Mesodermal cell (in vitro differentiated cells): ENCODE data around the gene ASPM.
"Not testable (repeated sequence)": the region's sequence is repeated elsewhere in the genome, so short reads cannot be mapped to it uniquely, and the experiment has no call there.

Experiments
- H3K27ac ChIP-seq: 2 replicates; pipeline ENCODE4 v1.7.0; 2013; ENCODE audit warnings: mild to moderate bottlenecking, low read depth, low read length, moderate library complexity; ENCODE audit not compliant: severe bottlenecking
- H3K36me3 ChIP-seq: 2 replicates; pipeline ENCODE4 v1.7.1; 2013; ENCODE audit warnings: mild to moderate bottlenecking, low read length, moderate library complexity; ENCODE audit not compliant: control insufficient read depth, insufficient read depth
- H3K4me1 ChIP-seq: one replicate; pipeline ENCODE4 v1.7.1; 2013; ENCODE audit warnings: mild to moderate bottlenecking, low read length; ENCODE audit not compliant: insufficient read depth, control insufficient read depth, poor library complexity, severe bottlenecking
- H3K4me3 ChIP-seq: 2 replicates; pipeline ENCODE4 v1.7.0; 2013; ENCODE audit warnings: low read length, control low read depth, mild to moderate bottlenecking; ENCODE audit not compliant: insufficient read depth, poor library complexity, severe bottlenecking; ENCODE audit errors: extremely low read depth
- H3K9me3 ChIP-seq: 2 replicates; pipeline ENCODE4 v1.7.1; 2013; ENCODE audit warnings: mild to moderate bottlenecking, low read length, moderate library complexity; ENCODE audit not compliant: control insufficient read depth
- WGBS, 2 experiments: methylation state at CpG; one replicate each; pipeline ENCODE4 v1.1.5; 2013; ENCODE audit warnings: missing lambda C conversion rate in 2 of 2; ENCODE audit not compliant: insufficient coverage in 2 of 2; 5-methylcytosine and 5-hydroxymethylcytosine counted together

The ASPM gene

DNA sequence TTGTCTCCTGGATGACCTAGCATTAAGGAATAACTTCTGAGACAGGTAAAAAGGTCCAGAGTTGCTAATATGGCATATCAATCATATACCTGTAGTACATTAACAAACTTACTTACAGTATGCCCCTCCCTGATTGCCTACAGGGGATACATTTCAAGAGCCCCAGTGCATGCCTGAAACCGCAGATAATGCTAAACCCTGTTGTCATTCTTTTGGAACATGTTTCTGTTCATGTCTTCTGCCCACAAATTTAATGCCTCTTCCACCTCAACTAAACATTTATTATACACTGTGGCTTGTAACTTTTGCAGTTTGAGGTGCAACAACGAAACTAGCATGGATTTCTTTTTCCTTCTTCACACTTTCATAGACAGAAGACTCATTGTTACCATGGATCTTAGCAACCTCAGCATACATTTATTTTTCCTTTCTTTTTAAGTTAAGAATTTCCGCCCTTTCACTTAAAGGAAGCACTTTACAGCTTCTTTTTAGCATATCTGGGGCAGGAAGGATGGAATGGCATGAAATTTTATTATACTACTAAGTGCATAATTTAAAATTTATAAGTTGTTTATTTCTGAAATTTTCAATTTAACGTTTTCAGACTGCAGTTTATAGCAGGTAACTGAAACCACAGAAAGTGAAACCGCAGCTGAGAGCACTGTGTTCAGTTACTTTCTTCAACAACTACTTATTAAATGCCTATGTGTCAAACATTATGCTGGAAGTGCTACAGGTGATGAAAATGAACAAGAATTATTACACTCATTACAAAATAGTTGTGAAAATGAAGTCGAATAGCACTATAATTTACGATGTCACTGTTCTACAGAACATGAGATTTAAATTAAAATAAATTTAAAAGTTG lies 104.7 kb downstream of the ASPM start:
- H3K9me3 ChIP-seq: no peaks in the 10 kb centered on the region
- H3K4me1 ChIP-seq: no peaks in the 10 kb centered on the region
- H3K27ac ChIP-seq: no peak overlapping the region
- H3K36me3 ChIP-seq: no peaks in the 10 kb centered on the region
- H3K4me3 ChIP-seq: no peak overlapping the region
- 88 to 100% methylated on average over 2 of the region's 7 CpGs for WGBS, 2 experiments

DNA sequence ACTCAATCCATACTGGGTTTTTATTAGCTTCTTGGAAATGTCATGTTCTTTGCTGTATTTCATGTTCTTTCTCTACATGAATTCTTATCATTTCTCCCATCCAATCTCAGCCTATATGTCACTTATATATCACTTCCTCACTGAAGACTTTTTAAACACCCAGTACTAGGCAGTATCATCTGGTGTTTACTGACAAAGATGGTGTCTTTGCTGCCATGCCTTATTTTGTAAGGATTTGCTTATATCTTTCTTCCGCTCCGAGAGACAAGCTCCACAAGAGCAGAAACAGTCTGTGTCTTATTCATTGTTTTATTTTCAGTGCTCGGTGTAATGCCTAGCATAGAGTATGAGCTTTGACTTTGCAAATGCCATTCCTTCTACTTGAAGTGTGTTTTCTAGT lies 109.6 kb downstream of the ASPM start:
- no peak overlapping the region for H3K27ac ChIP-seq
- no peaks in the 10 kb centered on the region for H3K36me3 ChIP-seq
- no peaks in the 10 kb centered on the region for H3K9me3 ChIP-seq
- H3K4me1 ChIP-seq: no peaks in the 10 kb centered on the region
- no CpG with 5 or more reads among the region's 3 CpGs for WGBS, 2 experiments
- H3K4me3 ChIP-seq: no peak overlapping the region

DNA sequence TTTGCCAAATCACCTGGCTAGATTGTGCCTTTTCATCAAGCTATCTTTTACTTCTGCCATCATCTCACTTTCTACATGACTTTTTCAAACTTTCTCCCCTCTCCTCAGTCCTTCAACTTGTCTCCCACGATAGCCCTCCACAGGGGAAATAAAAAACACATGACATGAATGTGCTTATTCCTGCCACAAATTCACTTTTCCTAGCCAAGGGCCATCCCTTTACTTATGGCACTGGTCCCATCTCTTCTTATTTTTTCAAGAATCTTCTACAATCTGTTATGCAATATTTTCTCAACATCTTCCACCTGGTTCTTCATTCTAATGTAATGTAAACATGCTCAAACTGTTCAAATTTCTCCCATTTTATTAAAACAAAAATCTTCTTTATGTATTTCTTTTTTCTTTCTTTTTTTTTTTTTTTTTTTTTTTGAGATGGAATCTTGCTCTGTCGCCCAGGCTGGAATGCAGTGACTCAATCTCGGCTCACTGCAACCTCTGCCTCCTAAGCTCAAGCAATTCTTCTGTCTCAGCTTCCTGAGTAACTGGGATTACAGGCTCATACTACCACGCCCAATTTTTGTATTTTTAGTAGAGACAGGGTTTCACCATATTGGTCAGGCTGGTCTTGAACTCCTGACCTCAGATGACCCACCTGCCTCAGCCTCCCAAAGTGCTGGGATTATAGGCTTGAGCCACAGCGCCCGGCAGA lies 111.7 kb downstream of the ASPM start:
- not testable (repeated sequence) for H3K4me1 ChIP-seq, H3K36me3 ChIP-seq, H3K9me3 ChIP-seq, H3K4me3 ChIP-seq, H3K27ac ChIP-seq
- 82 to 92% methylated on average over 4 to 5 of the region's 6 CpGs for WGBS, 2 experiments
